Kidney epithelial cell (primary cell): ENCODE measurements around the gene TNFRSF12A. TPM values are rescaled to one million over a fixed set of nuclear protein-coding genes. Genes with fewer than 3 reads are reported as not detected.

Experiments
- DNase-seq: peaks from one replicate; pipeline ENCODE4 v3.0.0-alpha.2; 2010; ENCODE audit warnings: low read depth
- H3K27me3 ChIP-seq: 2 replicates; pipeline ENCODE4 v1.6.0; 2011; ENCODE audit warnings: low read length; ENCODE audit not compliant: control insufficient read depth, insufficient read depth
- H3K36me3 ChIP-seq: 2 replicates; pipeline ENCODE4 v1.5.1; 2011; ENCODE audit warnings: low read length; ENCODE audit not compliant: control insufficient read depth, insufficient read depth
- H3K4me3 ChIP-seq: 2 replicates; pipeline ENCODE4 v1.5.1; 2011; ENCODE audit warnings: low read depth, mild to moderate bottlenecking, control low read depth, low read length
- CTCF ChIP-seq: IDR thresholded peaks from 2 replicates; pipeline ENCODE4 v1.5.1; 2011; ENCODE audit warnings: mild to moderate bottlenecking, moderate library complexity, low read length, control low read depth, inconsistent platforms; ENCODE audit not compliant: insufficient read depth, poor library complexity, severe bottlenecking
- total RNA-seq: library from RNA; depleted of rRNA; stranded (reverse); fragments of >200 nt; gene quantifications from 2 replicates; pipeline ENCODE4 v1.2.3, GENCODE V29; 2015

Gene TNFRSF12A
- total RNA-seq, 1 donor from 2014 or later, result 572 TPM

GRCh38 chr16:3042376-3042775 is 22.2 kb downstream of the TNFRSF12A start:
- DNase-seq, result no peak
- no peak for TF ChIP-seq CTCF
- no peak overlapping the region for H3K4me3 ChIP-seq
- no peaks in the 10 kb centered on the region for H3K36me3 ChIP-seq
- peaks cover 50% of the 10 kb centered on the region for H3K27me3 ChIP-seq

GRCh38 chr16:3044708-3045107 is 24.5 kb downstream of the TNFRSF12A start:
- H3K27me3 ChIP-seq, result peaks cover 46% of the 10 kb centered on the region
- no peak overlapping the region for H3K4me3 ChIP-seq

GRCh38 chr16:3045758-3046640 is 25.8 kb downstream of the TNFRSF12A start, which contains the start of gene MMP25:
Gene MMP25, plus strand, starts transcription at chr16:3046561. Its CDS starts 357 bp downstream, at chr16:3046918.
- peak within 1 kb of the TSS; percentile 37 for H3K4me3 ChIP-seq
- peaks cover 49% of the 10 kb centered on the region for H3K27me3 ChIP-seq
- TF ChIP-seq CTCF, result no peak
- no peak for DNase-seq
- H3K36me3 ChIP-seq, result no peaks in the 10 kb centered on the region

More at GRCh38 chr16:3044708-3045107, 24.5 kb downstream of the TNFRSF12A start:
- no peak for DNase-seq
- H3K36me3 ChIP-seq, result no peaks in the 10 kb centered on the region
- TF ChIP-seq CTCF, result no peak

GRCh38 chr16:3046641-3047386 is 26.6 kb downstream of the TNFRSF12A start:
- Histone ChIP-seq H3K4me3 (no peak overlapping the region), H3K27me3 (peaks cover 46% of the 10 kb centered on the region), H3K36me3 (no peaks in the 10 kb centered on the region)
- TF ChIP-seq CTCF, result no peak
- no peak for DNase-seq

GRCh38 chr16:3047387-3047720 is 27.2 kb downstream of the TNFRSF12A start:
- H3K27me3 ChIP-seq, result peaks cover 46% of the 10 kb centered on the region
- no peak overlapping the region for H3K4me3 ChIP-seq
- no peak for TF ChIP-seq CTCF
- H3K36me3 ChIP-seq, result no peaks in the 10 kb centered on the region
- DNase-seq, result no peak
